ENCODE measurements around the gene C18orf54.

DNA sequence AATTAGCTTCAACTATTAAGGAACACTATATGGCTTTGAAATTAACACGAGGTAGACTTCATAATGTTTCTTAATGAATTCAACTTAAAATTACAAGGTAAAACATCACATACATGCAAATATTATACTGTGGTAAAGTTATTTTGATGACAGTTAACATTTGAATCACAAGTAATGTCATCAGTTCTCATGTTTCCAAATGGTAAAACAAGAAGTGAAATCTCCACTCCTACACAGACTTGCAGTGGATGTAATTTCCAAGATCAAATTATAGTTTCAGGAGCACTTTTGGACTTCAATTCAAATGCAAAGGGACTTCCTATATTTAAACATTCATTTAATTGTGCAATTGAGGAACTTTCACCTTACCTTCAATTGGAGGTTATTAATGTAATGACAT is 39.1 kb downstream of the C18orf54 start:
- TF ChIP-seq, protein P1, sequence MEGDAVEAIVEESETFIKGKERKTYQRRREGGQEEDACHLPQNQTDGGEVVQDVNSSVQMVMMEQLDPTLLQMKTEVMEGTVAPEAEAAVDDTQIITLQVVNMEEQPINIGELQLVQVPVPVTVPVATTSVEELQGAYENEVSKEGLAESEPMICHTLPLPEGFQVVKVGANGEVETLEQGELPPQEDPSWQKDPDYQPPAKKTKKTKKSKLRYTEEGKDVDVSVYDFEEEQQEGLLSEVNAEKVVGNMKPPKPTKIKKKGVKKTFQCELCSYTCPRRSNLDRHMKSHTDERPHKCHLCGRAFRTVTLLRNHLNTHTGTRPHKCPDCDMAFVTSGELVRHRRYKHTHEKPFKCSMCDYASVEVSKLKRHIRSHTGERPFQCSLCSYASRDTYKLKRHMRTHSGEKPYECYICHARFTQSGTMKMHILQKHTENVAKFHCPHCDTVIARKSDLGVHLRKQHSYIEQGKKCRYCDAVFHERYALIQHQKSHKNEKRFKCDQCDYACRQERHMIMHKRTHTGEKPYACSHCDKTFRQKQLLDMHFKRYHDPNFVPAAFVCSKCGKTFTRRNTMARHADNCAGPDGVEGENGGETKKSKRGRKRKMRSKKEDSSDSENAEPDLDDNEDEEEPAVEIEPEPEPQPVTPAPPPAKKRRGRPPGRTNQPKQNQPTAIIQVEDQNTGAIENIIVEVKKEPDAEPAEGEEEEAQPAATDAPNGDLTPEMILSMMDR (IDR thresholded peaks at IDR 0.05), result no peak
- TF ChIP-seq EZH2 (IDR thresholded peaks at IDR 0.05; ENCODE audit: borderline replicate concordance, insufficient read depth, low read depth, low read length, poor library complexity, severe bottlenecking), result no peak
